ENCODE results near the gene LAMC1. TPM values are rescaled to one million over a fixed set of nuclear protein-coding genes. Genes with fewer than 3 reads are reported as not detected.
"Not testable (repeated sequence)": the region's sequence is repeated elsewhere in the genome, so short reads cannot be mapped to it uniquely, and the experiment has no call there.

The LAMC1 gene
- total RNA-seq, 1 donor from 2014 or later: 162 TPM

DNA sequence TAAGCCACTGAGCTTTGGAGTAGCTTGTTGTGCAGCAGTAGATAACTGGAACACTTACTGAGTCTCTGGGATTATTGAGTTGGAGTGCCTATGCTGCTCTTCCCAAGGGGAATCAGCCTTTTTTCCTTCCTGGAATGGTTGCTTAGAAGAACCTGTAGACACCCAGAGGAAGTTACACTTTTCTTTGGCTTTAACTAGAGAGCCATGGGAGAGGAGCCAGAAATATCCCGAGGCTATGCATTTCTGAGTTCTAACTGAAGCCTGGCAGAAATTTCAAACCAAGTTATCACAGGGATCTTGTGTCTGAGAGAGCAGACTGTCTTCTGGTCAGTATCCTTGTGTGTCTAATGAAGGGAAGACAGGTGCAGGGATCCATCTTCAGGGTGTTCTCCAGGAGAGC lies 28.3 kb downstream of the LAMC1 start:
- TF ChIP-seq CTCF (conservative IDR thresholded peaks at IDR 0.05; ENCODE audit: low read depth, low read length): no peak
- DNase-seq (ENCODE audit: low read depth): no peak
- H3K4me3 ChIP-seq (ENCODE audit: low read depth, low read length): no peak overlapping the region

DNA sequence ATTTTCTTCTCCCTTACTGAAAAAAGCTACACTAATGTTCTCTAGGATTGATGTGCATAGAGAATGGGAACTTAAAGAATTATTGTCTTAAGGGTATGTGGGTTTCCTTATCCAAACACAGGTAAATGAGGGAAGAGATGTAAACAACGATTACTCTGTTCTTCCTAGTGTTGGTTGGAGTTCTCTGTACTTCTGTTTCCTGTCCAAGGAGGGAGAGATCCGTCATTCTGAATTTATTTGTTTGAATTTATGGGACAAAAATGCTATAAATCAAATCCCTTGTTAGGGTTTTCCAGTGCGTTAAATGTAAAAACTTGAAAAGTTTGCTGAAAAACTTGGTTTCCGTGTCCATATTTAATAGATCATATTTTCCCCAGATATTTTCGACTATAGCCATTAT lies 29.6 kb downstream of the LAMC1 start:
- TF ChIP-seq CTCF (conservative IDR thresholded peaks at IDR 0.05; ENCODE audit: low read depth, low read length): no peak
- no peak overlapping the region for H3K4me3 ChIP-seq (ENCODE audit: low read depth, low read length)
- DNase-seq (ENCODE audit: low read depth): no peak

GRCh38 chr1:183058851-183059502 lies 35.8 kb downstream of the LAMC1 start:
- no peak overlapping the region for H3K4me3 ChIP-seq (ENCODE audit: low read depth, low read length)
- no peak for DNase-seq (ENCODE audit: low read depth)
- TF ChIP-seq CTCF (conservative IDR thresholded peaks at IDR 0.05; ENCODE audit: low read depth, low read length): no peak

DNA sequence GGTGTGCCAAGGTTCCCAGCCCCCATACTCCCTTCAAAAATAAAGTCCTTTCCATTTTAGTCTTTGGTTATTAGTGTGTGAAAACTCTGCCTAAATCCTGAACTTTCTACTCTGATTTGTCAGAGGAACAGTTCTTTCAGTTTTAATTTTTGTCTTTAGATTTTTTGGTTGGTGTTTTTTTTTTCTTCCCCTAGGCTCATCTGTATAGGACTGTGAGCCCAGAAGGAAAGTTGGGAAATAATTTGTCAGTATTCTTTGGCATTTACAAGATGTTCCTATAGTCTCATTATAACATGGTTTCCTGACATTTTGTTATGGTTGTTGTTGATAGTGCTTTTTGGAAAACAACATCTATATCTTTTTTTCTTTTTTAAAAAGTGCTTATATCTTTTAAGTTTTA lies 38.0 kb downstream of the LAMC1 start:
- no peak for DNase-seq (ENCODE audit: low read depth)
- no peak overlapping the region for H3K4me3 ChIP-seq (ENCODE audit: low read depth, low read length)
- no peak for TF ChIP-seq CTCF (conservative IDR thresholded peaks at IDR 0.05; ENCODE audit: low read depth, low read length)

DNA sequence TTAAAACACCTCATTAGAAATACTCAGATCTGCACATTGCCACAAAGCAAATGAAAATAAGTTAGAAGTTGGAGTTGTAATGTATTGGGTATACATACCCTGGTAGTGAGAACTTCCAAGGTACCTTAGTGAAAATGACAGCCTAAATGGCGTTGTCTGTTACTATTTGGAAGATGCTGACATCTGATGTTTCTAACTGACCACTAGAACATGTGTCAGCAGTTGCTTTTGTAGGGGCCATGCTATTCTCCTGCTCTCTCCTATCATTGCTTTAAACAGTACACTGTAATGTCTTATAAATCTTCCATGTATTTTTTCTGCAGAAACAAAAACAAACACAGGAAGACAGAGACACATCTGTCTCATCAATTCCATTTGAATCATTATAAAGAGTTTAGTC lies 40.1 kb downstream of the LAMC1 start:
- H3K4me3 ChIP-seq (ENCODE audit: low read depth, low read length): no peak overlapping the region
- no peak for DNase-seq (ENCODE audit: low read depth)
- TF ChIP-seq CTCF (conservative IDR thresholded peaks at IDR 0.05; ENCODE audit: low read depth, low read length): no peak

GRCh38 chr1:183065168-183065706 lies 42.0 kb downstream of the LAMC1 start:
- H3K4me3 ChIP-seq (ENCODE audit: low read depth, low read length): no peak overlapping the region
- no peak for DNase-seq (ENCODE audit: low read depth)
- TF ChIP-seq CTCF (conservative IDR thresholded peaks at IDR 0.05; ENCODE audit: low read depth, low read length): no peak

GRCh38 chr1:183066432-183066831 lies 43.2 kb downstream of the LAMC1 start:
- not testable (repeated sequence) for DNase-seq (ENCODE audit: low read depth); H3K4me3 ChIP-seq (ENCODE audit: low read depth, low read length)
